Neural cell (in vitro differentiated cells): ENCODE data around the gene ENTPD2. TPM values are rescaled to one million over a fixed set of nuclear protein-coding genes. Genes with fewer than 3 reads are reported as not detected.

ENCODE experiments used
- H2AFZ ChIP-seq: fragments of 200-600, 300-800 bp; sonication (generic), shearing (Covaris generic); 2 replicates; pipeline ENCODE4 v1.6.0; 2014; ENCODE audit warnings: low read depth, mild to moderate bottlenecking, antibody characterized with exemption, low read length, moderate library complexity
- H3F3A ChIP-seq: fragments of 200-600 bp; shearing (Covaris generic); 2 replicates; pipeline ENCODE4 v1.6.1; 2016; ENCODE audit warnings: mild to moderate bottlenecking, moderate library complexity, mixed read lengths, antibody characterized with exemption, low read length; ENCODE audit not compliant: insufficient read depth, poor library complexity, severe bottlenecking
- H3K27ac ChIP-seq: fragments of 200-600, 300-800 bp; sonication (generic), shearing (Covaris generic); 2 replicates; pipeline ENCODE4 v1.5.1; 2014; ENCODE audit warnings: mild to moderate bottlenecking, low read length, moderate library complexity
- H3K27me3 ChIP-seq: fragments of 300-800, 200-600 bp; sonication (generic), shearing (Covaris generic); 2 replicates; pipeline ENCODE4 v1.6.0; 2014; ENCODE audit warnings: mild to moderate bottlenecking, low read depth, low read length, moderate library complexity; ENCODE audit not compliant: insufficient read depth
- H3K36me3 ChIP-seq: fragments of 300-800, 200-600 bp; sonication (generic), shearing (Covaris generic); 2 replicates; pipeline ENCODE4 v1.5.1; 2014; ENCODE audit warnings: mild to moderate bottlenecking, antibody characterized with exemption, low read length, moderate library complexity; ENCODE audit not compliant: insufficient read depth
- H3K4me2 ChIP-seq: fragments of 300-800, 200-600 bp; sonication (generic), shearing (Covaris generic); 2 replicates; pipeline ENCODE4 v1.6.0; 2014; ENCODE audit warnings: mild to moderate bottlenecking, low read length
- H3K4me3 ChIP-seq: fragments of 300-800, 200-600 bp; sonication (generic), shearing (Covaris generic); 2 replicates; pipeline ENCODE4 v1.5.1; 2014; ENCODE audit warnings: mild to moderate bottlenecking, low read length, moderate library complexity
- H3K79me2 ChIP-seq: fragments of 200-600 bp; shearing (Covaris generic); replicated peaks from 2 replicates; pipeline ENCODE4 v1.6.0; 2014; ENCODE audit warnings: mild to moderate bottlenecking, low read length, moderate library complexity; ENCODE audit not compliant: insufficient read depth
- H3K9ac ChIP-seq: fragments of 300-800, 200-600 bp; sonication (generic), shearing (Covaris generic); 2 replicates; pipeline ENCODE4 v1.6.1; 2016; ENCODE audit warnings: mild to moderate bottlenecking, low read length, mixed read lengths
- H3K9me2 ChIP-seq: fragments of 200-600 bp; shearing (Covaris generic); 2 replicates; pipeline ENCODE4 v1.6.1; 2016; ENCODE audit warnings: mild to moderate bottlenecking, low read length, mixed read lengths; ENCODE audit not compliant: insufficient read depth
- H3K9me3 ChIP-seq: fragments of 200-600, 300-800 bp; sonication (generic), shearing (Covaris generic); 2 replicates; pipeline ENCODE4 v1.6.1; 2016; ENCODE audit warnings: mild to moderate bottlenecking, mixed run types, low read length, moderate library complexity, mixed read lengths
- H4K20me1 ChIP-seq: fragments of 200-600 bp; shearing (Covaris generic); 2 replicates; pipeline ENCODE4 v1.6.1; 2016; ENCODE audit warnings: mild to moderate bottlenecking, mixed run types; ENCODE audit not compliant: insufficient read depth
- EP300 ChIP-seq: fragments of 450-650 bp; conservative IDR thresholded peaks from 2 replicates; pipeline ENCODE4 v1.6.1; 2014; ENCODE audit warnings: antibody characterized with exemption, mild to moderate bottlenecking, moderate library complexity; ENCODE audit not compliant: poor library complexity, severe bottlenecking
- EZH2 ChIP-seq: fragments of 200-600, 300-800 bp; shearing (Covaris generic), sonication (generic); IDR thresholded peaks from 2 replicates; pipeline ENCODE4 v1.6.1; 2014; ENCODE audit warnings: antibody characterized with exemption, low read length, borderline replicate concordance, mild to moderate bottlenecking; ENCODE audit not compliant: insufficient read depth, poor library complexity, severe bottlenecking
- MXI1 ChIP-seq: fragments of 450-650 bp; conservative IDR thresholded peaks from 2 replicates; pipeline ENCODE4 v1.6.1; 2014; ENCODE audit warnings: antibody characterized with exemption, mild to moderate bottlenecking; ENCODE audit not compliant: poor library complexity, severe bottlenecking
- POLR2AphosphoS5 ChIP-seq: IDR thresholded peaks from 2 replicates; pipeline ENCODE4 v1.6.1; 2012
- RAD21 ChIP-seq: fragments of 450-650 bp; conservative IDR thresholded peaks from 2 replicates; pipeline ENCODE4 v1.6.1; 2014; ENCODE audit warnings: antibody characterized with exemption, mild to moderate bottlenecking, moderate library complexity
- SMC3 ChIP-seq: fragments of 450-650 bp; conservative IDR thresholded peaks from 2 replicates; pipeline ENCODE4 v1.6.1; 2014; ENCODE audit warnings: antibody characterized with exemption, mild to moderate bottlenecking, moderate library complexity; ENCODE audit not compliant: poor library complexity
- TAF1 ChIP-seq: IDR thresholded peaks from 2 replicates; pipeline ENCODE4 v1.6.1; 2012; ENCODE audit warnings: low read depth
- polyA plus RNA-seq: library from polyadenylated mRNA; depleted of rRNA; stranded (reverse); fragments of >200 nt; gene quantifications from 2 replicates; pipeline ENCODE4 v1.2.3, GENCODE V29; 2014
- TF ChIP-seq, protein P1 (sequence below): IDR thresholded peaks from 2 replicates; pipeline ENCODE4 v1.6.1; 2012; ENCODE audit warnings: borderline replicate concordance
- TF ChIP-seq, protein P2 (sequence below): fragments of 450-650 bp; IDR thresholded peaks from 2 replicates; pipeline ENCODE4 v1.5.1; 2014; ENCODE audit warnings: antibody characterized with exemption, mild to moderate bottlenecking, moderate library complexity; ENCODE audit not compliant: poor library complexity, severe bottlenecking

Gene ENTPD2
- polyA plus RNA-seq, 1 donor from 2014 or later, result not detected

DNA sequence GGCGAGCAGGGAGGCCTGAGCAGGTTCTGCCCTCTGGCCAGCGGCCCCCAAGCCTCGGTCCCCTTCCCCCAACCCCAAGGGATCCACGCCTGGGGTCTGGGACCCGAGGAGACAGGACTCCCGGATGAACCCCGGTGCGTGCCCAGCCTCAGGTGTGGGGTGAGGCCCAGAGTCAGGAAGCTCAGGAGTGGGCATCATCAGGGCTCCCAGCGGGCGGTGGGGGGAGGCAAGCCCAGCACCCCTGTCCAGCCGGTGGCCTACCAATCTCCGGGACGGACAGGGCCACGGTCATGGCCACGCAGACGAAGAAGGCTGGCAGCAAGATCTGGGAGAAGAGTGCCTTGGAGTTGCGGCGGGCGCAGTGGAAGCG lies 40.3 kb downstream of the ENTPD2 start:
- TF ChIP-seq POLR2AphosphoS5 (no peak), TAF1 (no peak), EP300 (no peak), MXI1 (no peak), EZH2 (no peak), SMC3 (no peak), RAD21 (no peak)
- TF ChIP-seq, protein P1, sequence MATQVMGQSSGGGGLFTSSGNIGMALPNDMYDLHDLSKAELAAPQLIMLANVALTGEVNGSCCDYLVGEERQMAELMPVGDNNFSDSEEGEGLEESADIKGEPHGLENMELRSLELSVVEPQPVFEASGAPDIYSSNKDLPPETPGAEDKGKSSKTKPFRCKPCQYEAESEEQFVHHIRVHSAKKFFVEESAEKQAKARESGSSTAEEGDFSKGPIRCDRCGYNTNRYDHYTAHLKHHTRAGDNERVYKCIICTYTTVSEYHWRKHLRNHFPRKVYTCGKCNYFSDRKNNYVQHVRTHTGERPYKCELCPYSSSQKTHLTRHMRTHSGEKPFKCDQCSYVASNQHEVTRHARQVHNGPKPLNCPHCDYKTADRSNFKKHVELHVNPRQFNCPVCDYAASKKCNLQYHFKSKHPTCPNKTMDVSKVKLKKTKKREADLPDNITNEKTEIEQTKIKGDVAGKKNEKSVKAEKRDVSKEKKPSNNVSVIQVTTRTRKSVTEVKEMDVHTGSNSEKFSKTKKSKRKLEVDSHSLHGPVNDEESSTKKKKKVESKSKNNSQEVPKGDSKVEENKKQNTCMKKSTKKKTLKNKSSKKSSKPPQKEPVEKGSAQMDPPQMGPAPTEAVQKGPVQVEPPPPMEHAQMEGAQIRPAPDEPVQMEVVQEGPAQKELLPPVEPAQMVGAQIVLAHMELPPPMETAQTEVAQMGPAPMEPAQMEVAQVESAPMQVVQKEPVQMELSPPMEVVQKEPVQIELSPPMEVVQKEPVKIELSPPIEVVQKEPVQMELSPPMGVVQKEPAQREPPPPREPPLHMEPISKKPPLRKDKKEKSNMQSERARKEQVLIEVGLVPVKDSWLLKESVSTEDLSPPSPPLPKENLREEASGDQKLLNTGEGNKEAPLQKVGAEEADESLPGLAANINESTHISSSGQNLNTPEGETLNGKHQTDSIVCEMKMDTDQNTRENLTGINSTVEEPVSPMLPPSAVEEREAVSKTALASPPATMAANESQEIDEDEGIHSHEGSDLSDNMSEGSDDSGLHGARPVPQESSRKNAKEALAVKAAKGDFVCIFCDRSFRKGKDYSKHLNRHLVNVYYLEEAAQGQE, result no peak
- TF ChIP-seq, protein P2, sequence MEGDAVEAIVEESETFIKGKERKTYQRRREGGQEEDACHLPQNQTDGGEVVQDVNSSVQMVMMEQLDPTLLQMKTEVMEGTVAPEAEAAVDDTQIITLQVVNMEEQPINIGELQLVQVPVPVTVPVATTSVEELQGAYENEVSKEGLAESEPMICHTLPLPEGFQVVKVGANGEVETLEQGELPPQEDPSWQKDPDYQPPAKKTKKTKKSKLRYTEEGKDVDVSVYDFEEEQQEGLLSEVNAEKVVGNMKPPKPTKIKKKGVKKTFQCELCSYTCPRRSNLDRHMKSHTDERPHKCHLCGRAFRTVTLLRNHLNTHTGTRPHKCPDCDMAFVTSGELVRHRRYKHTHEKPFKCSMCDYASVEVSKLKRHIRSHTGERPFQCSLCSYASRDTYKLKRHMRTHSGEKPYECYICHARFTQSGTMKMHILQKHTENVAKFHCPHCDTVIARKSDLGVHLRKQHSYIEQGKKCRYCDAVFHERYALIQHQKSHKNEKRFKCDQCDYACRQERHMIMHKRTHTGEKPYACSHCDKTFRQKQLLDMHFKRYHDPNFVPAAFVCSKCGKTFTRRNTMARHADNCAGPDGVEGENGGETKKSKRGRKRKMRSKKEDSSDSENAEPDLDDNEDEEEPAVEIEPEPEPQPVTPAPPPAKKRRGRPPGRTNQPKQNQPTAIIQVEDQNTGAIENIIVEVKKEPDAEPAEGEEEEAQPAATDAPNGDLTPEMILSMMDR, result no peak
- Histone ChIP-seq H4K20me1 (no peaks in the 10 kb centered on the region), H3K4me3 (no peak overlapping the region), H3K9me2 (no peaks in the 10 kb centered on the region), H3K27me3 (no peaks in the 10 kb centered on the region), H3K9ac (no peak overlapping the region), H3F3A (no peaks in the 10 kb centered on the region), H3K36me3 (peaks cover 7% of the 10 kb centered on the region), H3K9me3 (no peaks in the 10 kb centered on the region), H3K79me2 (no peaks in the 10 kb centered on the region), H3K4me2 (no peak overlapping the region), H2AFZ (no peak overlapping the region), H3K27ac (no peak overlapping the region)

DNA sequence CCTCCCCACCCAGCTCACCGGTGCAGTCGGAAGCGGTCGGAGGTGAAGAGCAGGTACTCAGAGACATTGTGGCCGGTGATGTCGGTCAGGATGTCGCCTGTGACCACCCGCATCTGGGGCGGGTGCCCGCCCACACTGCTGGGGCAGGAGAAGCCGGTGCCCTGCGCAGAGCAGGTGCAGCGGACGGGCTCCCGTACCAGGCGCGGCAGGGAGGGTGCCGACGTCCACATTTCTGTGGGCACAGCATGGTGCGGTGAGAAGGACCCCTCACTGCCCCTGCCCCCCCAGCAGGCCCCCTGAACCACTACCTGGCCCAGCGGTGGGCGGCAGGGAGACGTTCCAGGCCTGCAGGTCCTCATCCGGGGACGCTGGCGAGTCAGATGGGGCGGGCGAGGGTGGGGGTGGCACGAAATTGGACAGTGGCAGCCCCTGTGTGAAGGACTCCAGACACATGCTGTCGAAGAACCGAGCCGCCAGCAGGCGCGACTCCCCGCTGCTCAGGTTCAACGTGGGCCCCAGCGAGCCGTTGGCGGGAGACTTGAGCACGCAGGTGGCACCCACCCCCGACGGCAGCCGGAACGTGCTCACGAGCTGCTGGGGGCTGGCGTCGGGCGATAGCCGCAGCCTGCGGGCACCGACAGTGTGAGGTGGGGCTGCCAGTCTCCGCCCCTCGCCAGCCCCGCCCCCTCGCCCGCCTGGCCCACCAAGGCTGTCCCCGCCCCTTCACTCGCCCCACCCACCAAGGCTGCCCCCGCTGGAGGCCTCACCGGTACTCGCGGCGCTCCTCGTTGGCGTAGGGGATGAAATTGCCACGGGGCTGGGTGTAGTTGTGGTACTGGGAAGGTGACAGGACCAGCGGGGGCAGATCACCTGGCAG lies 40.9 kb downstream of the ENTPD2 start:
- no peak overlapping the region for H3K4me2 ChIP-seq
- H3F3A ChIP-seq, result no peaks in the 10 kb centered on the region
- no peak overlapping the region for H3K27ac ChIP-seq
- TF ChIP-seq SMC3, result no peak
- TF ChIP-seq EZH2, result no peak
- no peak for TF ChIP-seq MXI1
- TF ChIP-seq RAD21, result no peak
- TF ChIP-seq, protein P2, result no peak
- no peak for TF ChIP-seq POLR2AphosphoS5
- TF ChIP-seq, protein P1, result no peak
- TF ChIP-seq TAF1, result no peak
- no peak for TF ChIP-seq EP300
- H3K27me3 ChIP-seq, result no peaks in the 10 kb centered on the region
- no peaks in the 10 kb centered on the region for H3K9me3 ChIP-seq
- H4K20me1 ChIP-seq, result no peaks in the 10 kb centered on the region
- peaks cover 7% of the 10 kb centered on the region for H3K36me3 ChIP-seq
- no peaks in the 10 kb centered on the region for H3K9me2 ChIP-seq
- H3K79me2 ChIP-seq, result no peaks in the 10 kb centered on the region
- H3K9ac ChIP-seq, result no peak overlapping the region
- H3K4me3 ChIP-seq, result no peak overlapping the region
- H2AFZ ChIP-seq, result no peak overlapping the region
